ENCODE measurements around the gene ABL1.

ABL1 gene

DNA sequence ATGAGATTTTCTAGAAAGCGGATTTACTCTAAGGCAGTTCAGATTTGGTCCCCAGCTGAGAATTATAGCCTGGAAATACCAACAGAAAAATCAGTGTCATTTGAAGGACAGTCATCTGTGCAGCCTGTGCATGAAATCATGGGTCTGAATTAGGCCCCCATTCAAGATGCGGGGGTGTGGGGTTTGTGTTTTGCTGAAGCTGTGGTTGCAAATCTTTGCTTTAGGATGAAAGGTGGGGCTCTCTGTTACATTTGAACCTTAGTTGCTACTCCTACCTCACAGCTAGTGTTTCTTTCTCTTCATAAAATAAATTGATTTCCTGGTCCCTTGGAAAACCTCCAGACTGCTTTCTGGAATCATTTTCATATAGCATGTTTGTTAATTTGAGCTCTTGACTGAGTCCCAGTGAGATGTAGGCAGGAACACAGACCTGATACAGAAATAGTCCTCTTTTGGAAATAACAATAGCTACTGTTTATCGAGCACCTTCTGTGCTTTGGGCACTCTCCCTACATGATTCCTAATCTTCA is 4.8 kb upstream of the ABL1 start:
- no peaks in the 10 kb centered on the region for H3K27me3 ChIP-seq (replicated peaks; ENCODE audit: control insufficient read depth, insufficient read depth, low read length)
- no peaks in the 10 kb centered on the region for H3K36me3 ChIP-seq (ENCODE audit: control insufficient read depth, insufficient read depth, low read length)
- no peak for DNase-seq (ENCODE audit: extremely low read depth, insufficient read length)
- H3K4me3 ChIP-seq (replicated peaks; ENCODE audit: low read depth, low read length): no peak overlapping the region
- TF ChIP-seq, protein P1, sequence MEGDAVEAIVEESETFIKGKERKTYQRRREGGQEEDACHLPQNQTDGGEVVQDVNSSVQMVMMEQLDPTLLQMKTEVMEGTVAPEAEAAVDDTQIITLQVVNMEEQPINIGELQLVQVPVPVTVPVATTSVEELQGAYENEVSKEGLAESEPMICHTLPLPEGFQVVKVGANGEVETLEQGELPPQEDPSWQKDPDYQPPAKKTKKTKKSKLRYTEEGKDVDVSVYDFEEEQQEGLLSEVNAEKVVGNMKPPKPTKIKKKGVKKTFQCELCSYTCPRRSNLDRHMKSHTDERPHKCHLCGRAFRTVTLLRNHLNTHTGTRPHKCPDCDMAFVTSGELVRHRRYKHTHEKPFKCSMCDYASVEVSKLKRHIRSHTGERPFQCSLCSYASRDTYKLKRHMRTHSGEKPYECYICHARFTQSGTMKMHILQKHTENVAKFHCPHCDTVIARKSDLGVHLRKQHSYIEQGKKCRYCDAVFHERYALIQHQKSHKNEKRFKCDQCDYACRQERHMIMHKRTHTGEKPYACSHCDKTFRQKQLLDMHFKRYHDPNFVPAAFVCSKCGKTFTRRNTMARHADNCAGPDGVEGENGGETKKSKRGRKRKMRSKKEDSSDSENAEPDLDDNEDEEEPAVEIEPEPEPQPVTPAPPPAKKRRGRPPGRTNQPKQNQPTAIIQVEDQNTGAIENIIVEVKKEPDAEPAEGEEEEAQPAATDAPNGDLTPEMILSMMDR (IDR thresholded peaks at IDR 0.05; ENCODE audit: insufficient read depth, low read length, poor library complexity, severe bottlenecking): no peak

DNA sequence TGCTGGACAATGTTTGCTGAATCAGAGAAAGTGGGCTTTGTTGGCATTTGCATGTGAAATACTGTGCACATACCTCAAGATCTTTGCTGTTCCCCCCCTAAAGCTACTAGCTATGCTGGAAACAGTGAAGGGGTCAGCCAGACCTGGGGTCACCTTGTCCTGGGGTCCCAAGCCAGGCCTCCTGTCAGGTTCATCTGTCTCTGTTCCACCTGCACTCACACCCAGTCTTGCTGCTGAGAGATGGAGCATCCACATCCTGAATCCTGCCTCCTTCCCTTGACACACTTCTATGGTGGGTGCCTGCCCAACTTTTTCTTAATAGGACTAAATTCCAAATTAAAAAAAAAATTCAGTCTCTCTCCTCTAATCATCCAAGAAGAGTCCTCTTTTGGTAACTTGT is 4.0 kb upstream of the ABL1 start:
- Histone ChIP-seq H3K36me3 (ENCODE audit: control insufficient read depth, insufficient read depth, low read length) (no peaks in the 10 kb centered on the region), H3K4me3 (replicated peaks; ENCODE audit: low read depth, low read length) (no peak overlapping the region), H3K27me3 (replicated peaks; ENCODE audit: control insufficient read depth, insufficient read depth, low read length) (no peaks in the 10 kb centered on the region)
- DNase-seq (ENCODE audit: extremely low read depth, insufficient read length): no peak
- TF ChIP-seq, protein P1 (IDR thresholded peaks at IDR 0.05; ENCODE audit: insufficient read depth, low read length, poor library complexity, severe bottlenecking): no peak

DNA sequence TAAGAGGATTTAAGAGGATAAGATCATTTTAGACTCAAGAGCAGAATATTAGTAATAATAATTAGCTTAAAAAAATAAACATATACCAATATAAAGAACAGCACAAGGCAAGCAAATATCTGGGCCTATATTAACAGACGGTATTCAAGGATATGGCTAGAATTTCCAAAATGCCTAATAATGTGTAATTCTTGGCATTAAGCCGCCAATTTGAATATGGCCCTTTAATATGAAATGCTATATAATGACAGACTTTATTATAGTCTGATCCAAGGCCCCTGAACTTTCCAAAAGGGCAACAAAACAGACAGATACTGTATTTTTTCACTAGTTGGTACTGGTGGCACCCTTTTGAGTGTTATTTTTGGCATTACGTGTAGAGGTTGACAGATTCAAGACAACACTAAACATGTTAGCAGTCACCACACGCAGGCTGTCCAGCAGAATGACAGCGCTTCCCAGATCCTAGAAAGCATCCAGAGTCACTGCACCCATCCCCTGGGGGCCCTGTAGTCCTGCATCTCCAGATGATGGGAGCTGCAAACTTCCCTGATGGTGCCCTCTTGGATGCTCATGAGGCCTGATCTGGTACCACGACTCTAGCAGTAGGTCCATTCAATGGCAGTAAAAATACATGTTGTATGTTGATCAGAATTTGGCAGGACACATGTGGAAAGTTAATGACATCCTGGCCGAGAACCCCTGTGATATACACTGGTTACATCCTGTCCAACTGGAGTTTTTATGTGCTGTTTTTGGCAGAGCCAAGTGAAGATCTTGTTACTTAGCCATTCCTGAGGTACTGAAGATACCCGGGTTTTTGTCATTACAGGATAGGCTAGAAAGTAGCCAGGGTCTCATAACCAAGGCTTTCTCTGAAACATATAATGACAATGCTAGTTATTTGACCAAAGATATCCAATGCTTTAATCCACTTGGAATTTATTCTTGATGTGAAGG is 1.7 kb upstream of the ABL1 start:
- Histone ChIP-seq H3K4me3 (replicated peaks; ENCODE audit: low read depth, low read length) (no peak overlapping the region), H3K36me3 (ENCODE audit: control insufficient read depth, insufficient read depth, low read length) (no peaks in the 10 kb centered on the region), H3K27me3 (replicated peaks; ENCODE audit: control insufficient read depth, insufficient read depth, low read length) (no peaks in the 10 kb centered on the region)
- TF ChIP-seq, protein P1 (IDR thresholded peaks at IDR 0.05; ENCODE audit: insufficient read depth, low read length, poor library complexity, severe bottlenecking): no peak
- no peak for DNase-seq (ENCODE audit: extremely low read depth, insufficient read length)

DNA sequence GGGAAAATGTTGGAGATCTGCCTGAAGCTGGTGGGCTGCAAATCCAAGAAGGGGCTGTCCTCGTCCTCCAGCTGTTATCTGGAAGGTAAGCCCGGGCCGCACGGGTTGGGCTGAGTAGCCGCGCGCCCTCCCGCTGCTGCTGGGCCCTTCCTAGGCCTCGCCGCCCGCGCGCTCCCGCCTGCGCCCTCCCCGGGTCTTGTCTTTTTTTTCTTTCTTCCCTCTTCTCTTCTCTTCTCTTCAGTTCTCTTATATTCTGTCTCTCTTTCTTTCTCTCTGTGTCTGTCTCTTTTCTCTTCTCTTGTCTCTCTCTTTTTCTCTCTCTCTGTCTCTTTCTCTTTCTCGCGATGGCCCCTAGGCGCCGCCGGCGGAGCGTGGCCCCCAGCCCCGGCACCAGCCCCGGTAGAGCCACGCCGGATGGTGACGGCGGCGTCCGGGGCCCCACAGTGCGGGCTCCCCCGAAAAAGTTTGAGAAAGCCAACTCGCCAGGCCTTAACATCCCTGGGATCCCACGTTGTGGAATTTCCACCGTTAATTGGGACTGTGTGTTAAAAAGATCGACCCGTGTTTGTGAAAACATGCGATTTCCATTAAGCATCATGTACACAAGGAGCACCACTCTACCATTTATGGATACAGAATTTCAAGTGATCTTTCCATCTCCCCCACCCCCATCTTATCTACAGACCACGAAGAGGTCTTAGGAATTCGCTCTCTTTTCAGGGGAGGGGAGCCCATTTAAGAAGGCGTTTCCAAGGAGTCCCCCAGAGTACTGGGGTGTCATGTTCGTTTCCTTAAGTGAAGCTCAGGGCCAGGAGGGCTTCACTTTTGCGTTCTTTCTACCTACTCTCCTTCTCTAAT is 616 bp downstream of the ABL1 start:
- peak; percentile 68 for DNase-seq (ENCODE audit: extremely low read depth, insufficient read length)
- no peaks in the 10 kb centered on the region for H3K27me3 ChIP-seq (replicated peaks; ENCODE audit: control insufficient read depth, insufficient read depth, low read length)
- no peaks in the 10 kb centered on the region; the same call in 1 of the 2 replicates for H3K36me3 ChIP-seq (ENCODE audit: control insufficient read depth, insufficient read depth, low read length)
- TF ChIP-seq, protein P1 (IDR thresholded peaks at IDR 0.05; ENCODE audit: insufficient read depth, low read length, poor library complexity, severe bottlenecking): peak; percentile 19
- peak overlapping the region; percentile 78 for H3K4me3 ChIP-seq (replicated peaks; ENCODE audit: low read depth, low read length)

DNA sequence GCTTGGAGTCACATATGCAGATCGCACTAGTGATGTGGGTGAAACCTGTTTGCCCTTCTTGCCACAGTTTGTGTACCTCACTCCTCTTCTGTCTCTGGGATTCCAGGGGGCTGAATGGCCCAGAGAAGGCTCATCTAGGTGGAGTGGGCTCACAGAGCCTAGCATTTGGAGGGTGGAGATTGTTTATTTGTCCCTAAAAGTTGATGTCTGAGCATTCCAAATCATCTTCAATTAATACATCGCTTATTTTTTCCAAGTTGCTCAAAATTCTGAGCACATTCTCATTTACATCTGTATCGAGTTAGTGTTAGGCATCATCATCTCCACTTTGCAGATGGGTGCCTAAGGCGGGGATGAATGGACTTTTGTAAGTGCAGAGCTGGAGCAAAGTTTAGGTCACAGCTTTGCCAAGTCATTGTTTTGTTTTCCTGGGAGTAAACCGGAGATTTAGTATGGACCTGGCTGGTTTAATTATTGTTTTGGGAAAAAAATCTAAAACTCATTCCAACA is 2.0 kb downstream of the ABL1 start:
- DNase-seq (ENCODE audit: extremely low read depth, insufficient read length): no peak
- Histone ChIP-seq H3K4me3 (replicated peaks; ENCODE audit: low read depth, low read length) (no peak overlapping the region; the same call in 1 of the 2 replicates), H3K36me3 (ENCODE audit: control insufficient read depth, insufficient read depth, low read length) (no peaks in the 10 kb centered on the region; the same call in 1 of the 2 replicates), H3K27me3 (replicated peaks; ENCODE audit: control insufficient read depth, insufficient read depth, low read length) (no peaks in the 10 kb centered on the region)
- TF ChIP-seq, protein P1 (IDR thresholded peaks at IDR 0.05; ENCODE audit: insufficient read depth, low read length, poor library complexity, severe bottlenecking): no peak

All from GM06990 (cell line).